ENCODE results near the gene ANKRD22.
"Not testable (repeated sequence)": the region's sequence is repeated elsewhere in the genome, so short reads cannot be mapped to it uniquely, and the experiment has no call there.

The ANKRD22 gene

GRCh38 chr10:88877298-88877697, 25.7 kb upstream of the ANKRD22 start:
- no peak for DNase-seq (ENCODE audit: low read depth)

DNA sequence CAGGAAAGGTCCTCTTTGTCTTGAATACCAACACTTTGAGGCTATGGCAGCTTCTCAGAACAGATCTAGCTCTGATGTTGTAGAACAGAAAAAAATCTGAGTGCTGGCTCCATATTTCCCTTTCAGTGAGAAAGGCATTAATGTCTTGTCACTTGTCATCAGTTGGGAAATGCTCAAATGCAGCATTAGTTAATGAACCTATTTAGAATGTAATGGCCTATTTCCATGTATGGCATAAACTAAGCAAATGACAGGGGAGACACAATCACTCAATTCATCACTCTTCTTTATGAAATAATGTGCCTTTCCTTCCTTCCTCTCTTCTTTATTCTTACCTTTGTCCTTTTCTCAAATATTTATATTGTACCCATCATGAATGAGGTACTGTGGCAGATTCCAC, 23.4 kb upstream of the ANKRD22 start:
- DNase-seq (ENCODE audit: low read depth), result no peak

- no peak for DNase-seq (ENCODE audit: low read depth)
Measured at GRCh38 chr10:88874281-88874680, 22.6 kb upstream of the ANKRD22 start.

DNA sequence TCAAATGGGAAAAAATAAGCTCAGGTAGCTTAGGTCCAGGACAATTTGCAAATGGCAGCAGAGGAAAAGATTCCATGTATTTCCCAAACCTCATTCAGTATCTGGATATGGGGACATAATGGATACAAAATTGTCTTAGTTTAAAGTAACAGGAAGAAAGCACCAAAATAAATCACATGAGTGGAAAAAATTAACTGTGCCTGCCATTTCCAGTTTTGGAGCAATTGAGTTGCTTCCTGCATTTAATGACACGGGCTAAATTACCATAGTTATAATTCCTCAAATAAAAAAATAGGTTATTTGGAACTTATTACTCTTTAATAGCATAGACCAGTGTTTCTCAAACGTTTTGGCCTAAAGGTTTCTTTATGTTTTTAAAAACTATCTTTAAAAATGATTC, 22.1 kb upstream of the ANKRD22 start:
- DNase-seq (ENCODE audit: low read depth), result no peak

- DNase-seq (ENCODE audit: low read depth), result no peak
Measured at GRCh38 chr10:88870089-88870488, 18.4 kb upstream of the ANKRD22 start.

DNA sequence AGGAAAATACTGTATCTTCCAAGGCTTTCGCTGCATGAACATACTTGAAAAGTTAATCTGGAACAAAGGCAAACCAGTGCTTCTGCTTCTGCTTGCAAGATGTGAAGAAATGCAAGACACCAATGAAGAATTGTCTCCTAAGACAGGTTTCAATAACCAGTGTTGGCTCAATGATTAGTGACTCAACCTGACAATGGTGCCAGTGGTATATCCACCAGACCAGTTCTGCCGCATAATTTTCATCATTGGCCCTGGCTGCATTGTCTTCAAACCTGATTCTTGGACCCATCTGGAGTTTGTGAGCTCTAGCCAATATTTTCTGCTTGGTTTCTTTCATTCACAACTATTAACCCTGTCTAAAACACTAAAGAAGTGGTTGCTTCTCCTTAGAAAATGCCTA, 14.8 kb upstream of the ANKRD22 start:
- DNase-seq (ENCODE audit: low read depth), result no peak

DNA sequence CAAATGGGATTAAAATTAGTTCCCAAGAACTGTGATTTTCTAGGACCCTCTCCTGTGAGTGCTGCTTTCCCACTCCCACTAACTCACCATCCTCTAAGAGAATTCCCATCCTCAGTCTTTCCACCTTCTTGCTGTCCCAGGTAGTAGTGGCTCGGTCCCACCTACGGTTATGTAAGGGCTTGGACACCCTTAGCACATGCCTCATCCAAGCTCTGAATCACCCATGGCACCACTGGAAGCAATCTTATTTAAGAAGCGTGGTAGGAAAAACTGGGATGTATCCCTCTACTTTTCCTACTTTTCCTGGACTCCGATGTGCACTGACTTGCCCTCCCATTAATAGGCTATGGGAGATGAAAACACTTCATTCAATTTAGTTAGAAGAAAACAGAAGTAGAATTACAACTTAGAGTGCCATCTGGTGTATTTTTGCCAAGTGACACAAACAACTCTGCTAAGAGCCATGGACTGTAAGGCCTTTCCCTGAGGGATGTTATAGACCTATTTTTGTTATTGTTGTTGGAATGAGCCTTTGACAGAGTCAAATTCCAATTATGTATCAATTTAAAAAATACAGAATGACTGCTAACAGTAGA, 13.7 kb upstream of the ANKRD22 start:
- DNase-seq (ENCODE audit: low read depth), result no peak

DNA sequence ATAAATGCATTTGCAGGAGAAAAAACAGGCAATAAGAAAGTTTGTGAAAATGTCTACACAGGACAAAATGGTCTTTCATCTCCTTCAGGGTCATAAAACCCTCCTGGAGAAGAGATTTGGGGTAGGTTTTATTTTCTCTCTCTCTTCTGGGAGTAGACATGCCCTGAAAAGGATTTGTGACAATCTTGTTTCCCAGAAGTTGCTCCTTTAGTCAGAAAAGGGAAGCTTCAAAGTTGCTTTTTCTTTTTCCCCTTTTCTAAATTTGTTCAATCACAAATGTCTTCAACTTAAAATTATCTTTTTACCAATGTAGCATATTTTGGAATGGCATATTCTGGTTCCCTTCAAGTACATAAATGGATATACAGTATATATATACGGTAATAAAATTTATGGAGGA, 9.4 kb upstream of the ANKRD22 start:
- no peak for DNase-seq (ENCODE audit: low read depth)

DNA sequence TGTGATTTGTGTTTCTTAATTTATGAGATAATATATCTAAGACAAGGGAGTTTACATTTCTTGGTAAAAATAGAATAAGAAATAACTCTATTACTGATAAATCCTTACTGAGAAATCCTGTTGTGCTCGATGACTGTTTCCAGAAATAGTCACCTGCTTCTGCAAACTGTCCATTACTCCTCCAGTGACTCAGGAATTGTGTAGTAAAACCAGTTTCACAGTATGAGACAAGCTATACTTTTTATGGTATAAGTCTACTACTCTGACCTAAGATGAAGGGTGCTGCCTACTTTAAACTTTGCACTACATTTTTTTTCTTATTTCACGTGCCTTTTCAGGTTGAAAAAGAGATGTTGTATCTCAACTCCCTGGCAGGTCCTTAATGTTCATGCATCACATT, 6.8 kb upstream of the ANKRD22 start:
- DNase-seq (ENCODE audit: low read depth), result no peak

DNA sequence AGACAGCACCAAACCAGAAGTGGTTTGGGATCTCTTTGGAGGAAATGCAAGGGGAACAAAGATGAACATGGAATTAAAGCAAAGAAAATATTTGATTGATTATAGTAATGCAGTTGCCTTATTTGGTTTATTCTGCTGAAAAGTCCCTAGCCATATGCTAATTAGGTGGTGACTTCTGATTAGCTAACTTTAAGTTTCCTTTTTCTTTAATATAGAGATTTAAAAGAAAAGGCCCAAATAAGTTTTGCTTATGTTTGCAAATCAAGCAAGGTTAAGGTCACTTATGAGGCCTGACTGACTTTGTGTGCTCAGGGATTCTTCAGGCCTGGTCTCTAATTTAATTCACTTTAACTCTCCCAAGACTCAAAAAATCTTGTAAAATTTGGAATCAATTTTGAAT, 6.2 kb upstream of the ANKRD22 start:
- no peak for DNase-seq (ENCODE audit: low read depth)

DNA sequence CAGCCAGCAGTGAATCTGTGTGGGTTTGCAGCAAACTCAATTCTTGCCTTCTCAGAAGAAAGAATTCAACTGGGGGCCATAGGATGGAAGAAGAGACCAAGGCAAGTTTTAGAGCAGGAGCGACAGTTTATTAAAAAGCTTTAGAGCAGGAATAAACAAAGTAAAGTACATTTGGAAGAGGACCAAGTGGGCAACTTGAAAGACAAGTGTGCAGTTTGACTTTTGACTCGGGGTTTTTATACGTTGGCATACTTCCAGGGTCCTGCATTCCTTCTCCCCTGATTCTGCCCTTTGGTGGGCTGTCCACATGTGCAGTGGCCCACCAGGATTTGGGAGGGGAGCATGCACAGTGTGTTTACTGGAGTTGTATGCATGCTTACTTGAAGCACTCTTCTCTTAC, 3.0 kb upstream of the ANKRD22 start:
- no peak for DNase-seq (ENCODE audit: low read depth)

DNA sequence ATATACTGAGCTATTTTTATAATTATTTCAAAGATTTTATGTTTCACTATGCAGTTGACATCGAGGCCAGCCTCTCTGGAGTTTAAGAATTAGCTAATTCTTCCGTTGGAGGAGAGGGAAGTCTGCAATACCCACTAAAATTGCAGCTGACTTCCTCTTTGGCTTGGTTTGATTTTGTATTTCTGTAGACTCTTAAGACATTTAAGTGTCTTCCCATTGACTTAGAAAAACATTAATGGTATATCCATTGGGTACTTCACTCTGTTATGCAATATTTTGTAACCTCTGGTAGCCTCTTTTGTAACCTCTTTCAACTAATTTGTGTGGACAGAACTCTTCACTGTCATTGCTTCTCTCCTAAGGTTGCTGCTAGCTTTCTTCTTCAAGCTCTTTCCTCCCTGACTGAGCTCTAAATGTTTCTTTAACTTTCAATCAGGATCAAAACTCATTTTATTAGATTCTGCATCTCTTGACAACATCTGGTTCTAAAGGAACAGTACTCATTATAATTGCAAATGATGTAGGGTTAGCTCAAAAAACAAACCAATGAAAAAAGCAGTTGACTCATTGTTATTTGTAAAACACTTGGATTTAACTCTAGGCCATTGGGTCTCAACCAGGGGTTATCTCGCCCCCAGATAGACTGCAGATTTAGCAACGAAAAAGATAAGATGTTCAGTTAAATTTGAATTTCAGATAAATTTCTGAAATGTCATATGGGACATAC, 1.7 kb upstream of the ANKRD22 start:
- no peak for DNase-seq (ENCODE audit: low read depth)

GRCh38 chr10:88852327-88852726, 683 bp upstream of the ANKRD22 start:
- DNase-seq (ENCODE audit: low read depth), result no peak

DNA sequence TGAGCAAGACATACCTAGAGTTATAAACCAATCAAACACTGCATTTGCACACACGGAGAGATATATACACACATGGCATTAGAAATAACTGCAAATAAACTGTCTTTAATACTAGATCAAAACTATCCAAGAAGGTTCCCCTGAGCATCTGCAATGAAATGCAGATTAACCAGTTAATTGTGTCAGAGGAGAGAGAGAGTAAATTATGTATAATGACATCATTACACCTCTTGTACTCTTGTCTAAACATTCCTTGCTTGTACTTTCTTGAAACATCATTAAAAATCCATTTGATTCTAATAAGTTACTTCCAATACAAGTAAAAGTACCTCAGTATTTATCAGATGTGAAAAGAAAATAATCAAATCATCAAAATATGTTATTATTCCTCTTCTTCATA, 932 bp downstream of the ANKRD22 start:
- DNase-seq (ENCODE audit: low read depth), result no peak

DNA sequence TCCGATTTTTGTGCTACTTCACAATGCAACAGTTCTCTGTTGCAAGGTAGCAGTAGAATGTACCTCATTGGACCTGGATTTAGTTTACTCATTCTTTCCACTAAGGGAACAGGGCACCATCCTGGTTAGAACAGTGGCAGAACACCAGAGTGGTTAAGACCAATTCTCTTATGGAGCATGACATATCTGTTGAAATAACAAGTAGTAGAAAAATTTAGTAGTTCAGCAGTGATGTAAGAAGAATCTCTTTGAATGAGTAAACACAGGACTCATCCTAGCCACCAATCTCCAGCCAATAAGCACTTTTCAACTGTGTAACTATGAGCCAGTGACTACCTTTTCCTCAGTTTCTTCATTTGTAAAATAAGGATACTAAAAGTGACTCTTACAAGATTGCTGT, 2.4 kb downstream of the ANKRD22 start:
- DNase-seq (ENCODE audit: low read depth), result no peak

- no peak for DNase-seq (ENCODE audit: low read depth)
Measured at GRCh38 chr10:88848499-88848898, 3.1 kb downstream of the ANKRD22 start.

GRCh38 chr10:88843171-88843570, 8.5 kb downstream of the ANKRD22 start:
- no peak for DNase-seq (ENCODE audit: low read depth)

DNA sequence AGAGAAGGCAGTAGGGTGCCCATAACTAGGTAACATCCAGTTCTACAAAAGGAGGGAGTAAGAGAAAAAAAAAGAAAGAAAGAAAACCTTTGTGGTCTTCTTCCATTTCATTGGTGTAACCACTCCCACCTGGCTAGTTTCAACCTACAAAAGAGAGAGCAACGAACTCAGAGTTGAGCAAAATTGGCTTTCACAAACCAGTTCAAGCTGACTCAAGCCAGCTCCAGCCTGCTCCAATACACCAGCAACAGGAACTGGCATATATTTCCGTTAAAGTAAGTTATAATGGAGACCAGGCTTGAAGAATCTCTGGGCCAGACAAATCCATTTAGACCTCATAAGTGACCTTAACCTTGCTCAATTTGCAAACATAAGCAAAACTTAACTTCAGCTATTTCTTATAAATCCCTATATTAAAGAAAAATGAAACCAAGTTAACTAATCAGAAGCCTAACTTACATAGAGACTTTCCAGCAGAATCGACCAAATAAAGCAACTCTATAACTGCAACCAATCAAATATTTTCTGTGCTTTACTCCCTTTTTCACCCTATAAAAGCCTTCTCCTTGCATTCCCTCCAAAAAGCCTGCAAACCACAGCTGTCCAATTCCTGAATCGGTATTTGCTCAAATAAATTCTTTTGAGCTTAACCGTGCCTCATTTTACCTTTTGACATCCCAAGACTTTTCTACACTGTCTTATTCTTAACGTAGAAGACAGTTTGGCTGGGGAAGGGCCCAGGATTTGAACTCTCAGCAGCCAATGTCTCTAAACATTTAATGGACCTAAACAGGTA, 10.1 kb downstream of the ANKRD22 start:
- DNase-seq (ENCODE audit: low read depth), result no peak

- DNase-seq (ENCODE audit: low read depth), result no peak
Measured at GRCh38 chr10:88840881-88841280, 10.8 kb downstream of the ANKRD22 start.

GRCh38 chr10:88840104-88840503, 11.5 kb downstream of the ANKRD22 start:
- no peak for DNase-seq (ENCODE audit: low read depth)

GRCh38 chr10:88838766-88839350, 12.8 kb downstream of the ANKRD22 start:
- DNase-seq (ENCODE audit: low read depth), result no peak

GRCh38 chr10:88837632-88838031, 14.0 kb downstream of the ANKRD22 start:
- DNase-seq (ENCODE audit: low read depth), result not testable (repeated sequence)

GRCh38 chr10:88835910-88836221, 15.8 kb downstream of the ANKRD22 start:
- no peak for DNase-seq (ENCODE audit: low read depth)

All from activated T-cell treated with anti-CD3 and anti-CD28 coated beads for 24 hours (primary cell).